Smooth muscle cell (in vitro differentiated cells): ENCODE measurements around the gene MTMR6. TPM values are rescaled to one million over a fixed set of nuclear protein-coding genes. Genes with fewer than 3 reads are reported as not detected.

Experiments used
- DNase-seq: peaks from one replicate; lab custom pipeline; 2025; ENCODE audit not compliant: unreplicated experiment; lab: John Stamatoyannopoulos, UW
- H2AFZ ChIP-seq: fragments of 200-600 bp; sonication (generic); 2 replicates; pipeline ENCODE4 v1.6.0; 2016; ENCODE audit warnings: antibody characterized with exemption, low read depth, mild to moderate bottlenecking
- H3F3A ChIP-seq: fragments of 200-600 bp; sonication (generic); 2 replicates; pipeline ENCODE4 v1.6.0; 2017; ENCODE audit warnings: antibody characterized with exemption, low read depth
- H3K27ac ChIP-seq: fragments of 200-600 bp; sonication (generic); 2 replicates; pipeline ENCODE4 v1.5.1; 2016; ENCODE audit warnings: low read depth, mild to moderate bottlenecking
- H3K27me3 ChIP-seq: fragments of 200-600 bp; sonication (generic); 2 replicates; pipeline ENCODE4 v1.6.1; 2016; ENCODE audit warnings: low read depth, mild to moderate bottlenecking
- H3K36me3 ChIP-seq: fragments of 200-600 bp; sonication (generic); 2 replicates; pipeline ENCODE4 v1.5.1; 2016; ENCODE audit warnings: low read depth
- H3K4me1 ChIP-seq: fragments of 200-600 bp; sonication (generic); 2 replicates; pipeline ENCODE4 v1.5.1; 2016; ENCODE audit warnings: low read depth
- H3K4me2 ChIP-seq: fragments of 200-600 bp; sonication (generic); 2 replicates; pipeline ENCODE4 v1.6.0; 2016; ENCODE audit warnings: mild to moderate bottlenecking
- H3K4me3 ChIP-seq: fragments of 200-600 bp; sonication (generic); 2 replicates; pipeline ENCODE4 v1.5.1; 2016; ENCODE audit warnings: mild to moderate bottlenecking
- H3K79me2 ChIP-seq: fragments of 200-600 bp; sonication (generic); 2 replicates; pipeline ENCODE4 v1.6.0; 2016; ENCODE audit warnings: low read depth, mild to moderate bottlenecking
- H3K9ac ChIP-seq: fragments of 200-600 bp; sonication (generic); 2 replicates; pipeline ENCODE4 v1.6.0; 2016; ENCODE audit warnings: low read depth
- H3K9me3 ChIP-seq: fragments of 200-600 bp; sonication (generic); replicated peaks from 2 replicates; pipeline ENCODE4 v1.5.1; 2016; ENCODE audit warnings: low read depth
- H4K20me1 ChIP-seq: fragments of 200-600 bp; sonication (generic); 2 replicates; pipeline ENCODE4 v1.6.0; 2016; ENCODE audit warnings: low read depth
- CTCF ChIP-seq: fragments of 200-600 bp; sonication (generic); IDR thresholded peaks from 2 replicates; pipeline ENCODE4 v1.5.1; 2017; ENCODE audit warnings: borderline replicate concordance, mild to moderate bottlenecking, antibody characterized with exemption; ENCODE audit not compliant: insufficient read depth, poor library complexity, severe bottlenecking
- WGBS: methylation state at CpG from one replicate; pipeline ENCODE4 v1.1.7; 2016; ENCODE audit warnings: low lambda C conversion rate; 5-methylcytosine and 5-hydroxymethylcytosine counted together
- polyA plus RNA-seq: library from polyadenylated mRNA; unstranded; fragments of >200 nt; fragmentation: Nextera tagmentation; extraction: Ambion mirVana; gene quantifications from 2 replicates; pipeline ENCODE4 v1.2.1, GENCODE V29; 2016
- total RNA-seq: library from RNA; depleted of rRNA; stranded (reverse); fragments of >200 nt; gene quantifications from 2 replicates; pipeline ENCODE4 v1.2.3, GENCODE V29; 2014

Gene MTMR6
- total and polyA plus RNA-seq, 2 experiments from 2014 or later, result 15.1 to 35.4 TPM

DNA sequence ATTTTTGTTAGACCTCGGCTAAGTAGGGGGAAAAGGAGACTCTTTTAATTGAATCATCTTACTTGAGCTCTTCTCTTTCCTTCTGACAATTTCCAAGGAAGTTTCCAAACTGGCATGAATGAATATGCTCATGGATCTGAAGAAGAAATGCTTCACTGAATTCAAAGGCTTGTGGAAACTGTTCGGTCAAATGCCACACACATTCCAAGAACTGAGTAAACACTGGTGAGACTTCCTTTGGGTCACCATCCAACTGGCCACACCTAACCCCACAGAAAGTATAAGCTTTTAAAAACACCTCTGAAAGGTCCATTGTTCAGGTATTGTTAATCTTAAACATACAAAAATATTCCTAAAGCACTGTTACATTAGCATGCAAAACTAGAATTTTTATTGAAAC, 33.6 kb downstream of the MTMR6 start:
- no peak overlapping the region for H3K4me3 ChIP-seq
- DNase-seq, result no peak
- no peak overlapping the region for H3K9ac ChIP-seq
- no peaks in the 10 kb centered on the region for H3K4me1 ChIP-seq
- no peak overlapping the region for H2AFZ ChIP-seq
- H3K79me2 ChIP-seq, result no peaks in the 10 kb centered on the region
- TF ChIP-seq CTCF, result no peak
- no peaks in the 10 kb centered on the region for H3K9me3 ChIP-seq
- no peaks in the 10 kb centered on the region for H4K20me1 ChIP-seq
- no peaks in the 10 kb centered on the region for H3K27me3 ChIP-seq
- H3F3A ChIP-seq, result no peaks in the 10 kb centered on the region
- no peak overlapping the region for H3K4me2 ChIP-seq
- H3K36me3 ChIP-seq, result peaks cover 39% of the 10 kb centered on the region
- 96% methylated on average over 2 of the region's 2 CpGs for WGBS
- H3K27ac ChIP-seq, result no peak overlapping the region

GRCh38 chr13:25252752-25253151, 34.5 kb downstream of the MTMR6 start:
- Histone ChIP-seq H2AFZ (no peak overlapping the region), H3F3A (no peaks in the 10 kb centered on the region), H3K4me3 (no peak overlapping the region), H3K27ac (no peak overlapping the region), H3K9me3 (no peaks in the 10 kb centered on the region), H3K9ac (no peak overlapping the region), H3K36me3 (peaks cover 34% of the 10 kb centered on the region), H4K20me1 (no peaks in the 10 kb centered on the region), H3K79me2 (no peaks in the 10 kb centered on the region), H3K27me3 (no peaks in the 10 kb centered on the region), H3K4me2 (no peak overlapping the region), H3K4me1 (no peaks in the 10 kb centered on the region)
- DNase-seq, result no peak
- 98% methylated on average over 2 of the region's 2 CpGs for WGBS
- TF ChIP-seq CTCF, result no peak

GRCh38 chr13:25252225-25252624, 35.1 kb downstream of the MTMR6 start:
- Histone ChIP-seq H3K36me3 (peaks cover 30% of the 10 kb centered on the region), H4K20me1 (no peaks in the 10 kb centered on the region)
- TF ChIP-seq CTCF, result no peak

DNA sequence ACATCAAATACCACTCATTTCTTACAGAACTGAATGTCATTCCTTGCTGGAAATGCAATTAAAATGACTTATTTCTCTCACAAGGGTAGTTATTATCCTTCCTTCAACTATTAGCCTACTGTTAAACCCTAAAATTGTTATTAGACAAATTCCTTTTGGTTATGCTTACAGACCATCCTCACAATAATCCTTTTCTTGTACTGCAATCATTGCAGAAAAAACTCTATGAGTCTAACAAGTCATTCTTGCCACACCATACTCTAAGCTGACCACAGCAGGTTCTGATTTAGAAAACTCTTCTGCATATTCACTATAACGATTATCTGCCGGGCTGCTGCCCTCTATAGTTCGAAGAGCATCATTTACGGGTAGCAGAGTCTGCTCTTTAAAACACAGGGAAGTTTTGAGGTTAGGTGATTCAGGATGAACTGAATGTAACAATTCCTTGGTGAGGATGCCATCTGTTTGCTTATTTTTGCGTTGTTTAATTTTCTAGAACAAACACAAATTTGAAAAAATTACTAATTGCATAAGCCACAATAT, 38.2 kb downstream of the MTMR6 start:
- 38% methylated on average over 5 of the region's 5 CpGs for WGBS
- peak; percentile 19 for TF ChIP-seq CTCF
- H3K36me3 ChIP-seq, result peaks cover 13% of the 10 kb centered on the region
- no peak overlapping the region for H3K4me3 ChIP-seq
- no peaks in the 10 kb centered on the region for H3K9me3 ChIP-seq
- H3K79me2 ChIP-seq, result no peaks in the 10 kb centered on the region
- no peak for DNase-seq
- H3K9ac ChIP-seq, result no peak overlapping the region
- no peak overlapping the region for H2AFZ ChIP-seq
- no peak overlapping the region for H3K27ac ChIP-seq
- no peaks in the 10 kb centered on the region for H3K27me3 ChIP-seq
- H3K4me1 ChIP-seq, result no peaks in the 10 kb centered on the region
- no peaks in the 10 kb centered on the region for H4K20me1 ChIP-seq
- H3F3A ChIP-seq, result no peaks in the 10 kb centered on the region
- no peak overlapping the region for H3K4me2 ChIP-seq

More at GRCh38 chr13:25252225-25252624, 35.1 kb downstream of the MTMR6 start:
- H3K9ac ChIP-seq, result no peak overlapping the region
- H3K4me1 ChIP-seq, result no peaks in the 10 kb centered on the region
- H3K9me3 ChIP-seq, result no peaks in the 10 kb centered on the region
- no peak overlapping the region for H3K4me2 ChIP-seq
- DNase-seq, result no peak
- no peaks in the 10 kb centered on the region for H3K79me2 ChIP-seq
- H3F3A ChIP-seq, result no peaks in the 10 kb centered on the region
- H3K27me3 ChIP-seq, result no peaks in the 10 kb centered on the region
- no peak overlapping the region for H2AFZ ChIP-seq
- no peak overlapping the region for H3K4me3 ChIP-seq
- WGBS, result 96% methylated on average over 4 of the region's 4 CpGs
- no peak overlapping the region for H3K27ac ChIP-seq
